Femur (tissue), 1 donor: ENCODE results near the gene SHROOM4.

Experiments used
- DNase-seq: peaks from one replicate; pipeline ENCODE4 v3.0.0-alpha.2; 2017

SHROOM4 gene

DNA sequence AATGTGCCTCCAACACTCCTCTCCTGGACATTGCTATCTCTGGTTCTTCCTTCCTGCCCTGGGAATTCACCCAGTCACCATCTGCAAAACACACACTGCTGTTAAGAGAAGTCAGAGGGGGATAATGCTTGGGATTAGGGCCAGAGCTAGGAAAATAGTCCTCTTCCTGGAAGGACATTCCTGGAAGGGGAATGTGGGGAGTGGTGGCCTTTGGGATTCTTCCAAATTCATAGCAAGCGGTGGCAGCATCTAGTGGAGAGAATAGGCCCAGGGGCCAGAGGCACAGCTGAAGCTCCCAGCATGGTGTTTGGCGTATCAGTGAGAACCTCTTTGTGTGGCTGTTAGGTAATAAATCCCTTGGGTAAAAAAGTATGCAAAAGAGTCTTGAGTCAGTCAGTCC lies 34.3 kb downstream of the SHROOM4 start:
- no peak for DNase-seq

DNA sequence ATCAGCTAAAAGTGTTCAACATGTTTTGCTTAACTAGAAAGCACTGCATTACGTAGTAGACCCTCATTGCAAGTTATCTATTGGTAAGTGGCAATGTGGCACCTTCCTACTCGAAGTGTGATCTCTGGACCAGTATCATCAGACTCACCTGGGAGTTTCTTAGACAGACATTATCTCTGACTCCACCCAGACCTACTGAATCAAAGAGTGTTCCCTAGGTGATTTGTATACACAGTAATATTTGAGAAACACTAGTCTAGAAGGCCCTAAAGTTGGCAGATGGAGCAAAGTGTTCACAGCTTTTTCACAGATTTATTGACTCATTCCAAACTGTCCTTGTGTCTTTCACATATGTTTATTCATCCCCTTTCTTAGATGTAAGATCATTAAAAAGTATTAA lies 35.7 kb downstream of the SHROOM4 start:
- no peak for DNase-seq

DNA sequence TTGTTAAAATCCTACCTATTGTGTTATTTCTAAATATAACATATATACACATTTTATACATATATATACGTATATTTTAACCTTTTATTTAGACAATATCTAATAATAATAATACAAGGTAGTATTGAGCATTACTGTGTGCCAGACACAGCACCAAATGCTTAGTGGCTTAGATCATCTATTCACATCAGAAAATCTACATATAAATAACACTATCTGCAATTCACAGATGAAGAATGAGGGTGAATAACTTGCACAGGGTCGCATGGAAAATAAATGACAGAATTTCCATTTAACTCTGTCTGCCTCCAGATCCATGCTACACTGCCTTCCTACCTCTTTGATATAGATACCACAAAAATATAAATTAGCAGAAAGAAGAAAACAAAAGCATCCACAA lies 37.7 kb downstream of the SHROOM4 start:
- no peak for DNase-seq

DNA sequence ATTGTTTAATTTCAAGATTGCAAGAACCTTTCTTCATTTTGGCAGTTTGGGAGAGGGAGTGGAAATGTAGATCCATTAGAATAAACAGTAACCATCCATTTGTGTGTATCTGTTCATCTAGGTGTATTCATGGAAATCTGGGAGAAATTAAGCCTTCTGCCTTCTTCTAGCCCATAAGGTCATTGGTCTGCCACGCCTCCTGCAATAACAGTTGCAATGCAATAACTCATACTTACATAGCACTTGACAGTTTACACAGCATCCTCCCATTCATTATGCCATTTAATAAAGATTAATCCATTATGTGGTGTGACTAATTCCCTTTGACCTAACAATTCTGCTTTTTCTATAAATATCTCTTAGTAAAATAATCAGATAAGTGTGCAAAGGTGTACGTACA lies 42.6 kb downstream of the SHROOM4 start:
- DNase-seq = no peak

DNA sequence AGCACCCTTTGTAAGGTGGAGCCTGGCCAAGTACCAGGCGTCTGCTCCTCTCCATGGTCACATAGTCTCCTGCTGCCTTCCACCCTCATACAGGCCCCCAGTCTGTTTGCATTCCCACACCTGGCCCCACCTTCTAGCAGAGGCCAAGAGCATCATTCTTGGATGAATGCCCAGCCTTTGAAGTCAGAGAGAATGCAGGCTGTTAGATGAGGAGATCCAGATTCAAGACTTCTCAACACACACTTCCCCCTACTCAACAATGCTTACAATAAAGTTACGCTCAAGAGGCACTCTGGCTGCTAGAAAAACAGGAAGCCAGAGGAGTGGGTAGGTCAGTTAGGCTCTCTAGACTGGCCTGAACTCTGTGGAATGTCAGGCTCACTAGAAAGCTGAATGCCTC lies 43.3 kb downstream of the SHROOM4 start:
- no peak for DNase-seq

DNA sequence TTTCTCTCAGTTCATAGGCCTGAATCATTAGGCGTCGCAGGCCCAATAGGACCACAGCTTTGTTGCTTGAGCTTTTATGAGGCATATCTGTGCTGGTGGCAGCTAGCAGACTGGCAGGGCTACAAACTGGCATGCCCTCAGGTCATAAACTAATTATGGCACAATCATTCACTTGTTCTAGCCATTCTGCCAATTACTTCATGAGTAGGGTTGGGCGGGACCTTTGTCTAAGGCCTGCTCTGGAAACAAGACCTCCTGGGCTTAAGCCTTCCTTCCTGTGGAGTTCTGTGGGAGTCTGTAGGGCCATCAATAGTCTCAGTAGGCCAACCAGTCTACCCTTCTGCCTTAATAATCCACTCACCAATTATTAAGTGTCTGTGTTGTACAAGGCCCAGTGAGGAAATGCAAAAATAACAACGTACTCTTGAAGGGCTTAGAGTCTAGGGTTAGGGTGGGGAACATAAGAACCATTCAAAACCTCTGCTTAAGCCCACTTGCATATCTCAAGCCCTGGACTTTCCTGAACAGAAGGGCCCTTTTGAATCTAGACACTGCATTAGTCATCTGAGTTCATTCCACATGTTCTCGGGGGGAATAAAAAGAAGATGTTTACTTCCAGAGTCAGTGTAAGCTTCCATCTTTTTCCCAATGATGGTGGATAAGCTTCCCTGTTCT lies 44.5 kb downstream of the SHROOM4 start:
- no peak for DNase-seq

DNA sequence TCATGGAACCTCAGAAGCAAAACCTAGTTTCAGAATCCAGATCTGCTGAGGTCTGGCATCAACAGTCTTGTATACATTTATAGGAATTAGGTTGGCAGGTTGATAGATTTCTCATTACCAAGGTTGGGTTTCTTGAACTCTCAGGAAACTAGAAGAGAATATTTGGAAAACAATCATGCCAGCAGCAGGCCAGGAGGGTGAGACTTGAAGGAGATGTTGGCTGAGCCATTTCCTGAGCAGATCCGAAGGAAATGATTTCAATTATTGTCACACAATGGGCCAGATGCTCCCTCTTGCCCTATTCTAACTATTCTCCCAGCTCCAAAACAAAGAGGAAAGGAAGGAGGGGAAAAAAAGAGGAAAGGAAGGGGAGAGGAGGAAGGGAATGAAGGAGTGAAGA lies 45.2 kb downstream of the SHROOM4 start:
- no peak for DNase-seq

DNA sequence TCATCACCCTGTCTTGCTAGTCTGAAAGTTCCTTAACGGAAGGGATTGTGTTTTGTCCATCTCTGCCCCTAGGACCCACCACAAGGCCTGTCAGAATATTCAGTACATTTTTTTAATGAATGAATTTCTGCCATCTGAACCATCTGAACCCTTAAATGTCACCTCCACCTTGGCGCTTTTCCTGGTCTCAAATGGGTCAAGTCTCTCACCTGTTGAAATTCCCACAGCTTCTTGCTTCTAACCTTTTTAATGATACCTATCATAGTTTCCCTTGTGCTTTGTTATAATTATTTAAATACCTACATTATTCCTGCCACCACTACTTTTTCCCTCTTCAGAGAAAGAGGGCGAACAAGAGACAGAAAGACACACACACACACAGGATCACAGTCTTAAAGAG lies 48.0 kb downstream of the SHROOM4 start:
- no peak for DNase-seq

DNA sequence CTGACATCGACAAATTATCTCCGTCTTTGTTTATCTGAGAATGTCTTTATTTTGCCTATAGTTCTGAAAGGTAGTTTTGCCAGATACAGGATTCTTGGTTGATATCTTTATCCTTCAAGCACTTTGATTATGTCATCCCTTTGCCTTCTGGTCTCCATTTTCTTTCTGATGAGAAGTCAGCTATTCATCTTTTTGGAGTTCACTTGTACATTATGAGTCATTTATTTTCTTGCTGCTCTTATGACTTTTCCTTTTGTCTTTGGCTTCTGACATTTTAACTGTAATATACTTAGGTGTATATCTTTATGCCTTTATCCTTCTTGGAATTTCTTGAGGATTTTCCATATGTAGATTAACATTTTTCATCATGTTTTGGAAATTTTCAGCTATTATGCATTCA lies 51.4 kb downstream of the SHROOM4 start:
- DNase-seq = no peak

DNA sequence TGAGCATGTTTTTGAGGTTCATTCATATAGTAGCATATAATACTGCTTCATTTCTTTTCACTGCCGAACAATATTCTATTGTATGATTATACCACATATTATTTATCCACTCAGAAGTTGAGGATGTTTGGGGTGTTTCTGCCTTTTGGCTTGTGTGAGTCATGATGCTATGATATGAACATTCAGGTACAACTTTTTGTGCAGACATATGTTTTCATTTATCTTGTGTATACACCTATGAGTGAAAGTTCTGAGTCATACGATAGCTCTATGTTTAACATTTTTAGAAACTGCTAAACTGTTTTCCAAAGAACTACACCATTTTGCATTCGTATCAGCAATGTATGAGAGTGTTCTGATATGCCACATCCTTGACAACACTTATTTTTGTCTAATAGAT lies 57.7 kb downstream of the SHROOM4 start:
- DNase-seq = no peak

DNA sequence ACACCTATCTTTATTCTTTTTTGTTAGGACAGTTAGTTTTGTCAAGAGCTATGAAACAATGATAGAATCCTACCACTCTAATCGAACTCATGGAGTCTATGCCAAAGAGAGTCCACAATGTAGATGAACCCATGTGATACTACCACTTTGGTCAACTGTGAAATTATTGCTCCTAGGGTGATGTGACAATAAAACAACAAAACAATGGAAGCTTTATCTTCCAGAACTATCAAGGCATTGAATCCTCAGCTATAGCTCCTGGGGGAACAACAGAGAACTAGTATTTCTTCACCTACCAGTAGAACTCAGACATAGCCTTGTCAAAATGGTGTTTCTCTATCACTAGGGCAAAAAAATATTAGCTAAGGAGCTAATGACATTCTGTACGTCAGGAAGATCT lies 62.9 kb downstream of the SHROOM4 start:
- no peak for DNase-seq

DNA sequence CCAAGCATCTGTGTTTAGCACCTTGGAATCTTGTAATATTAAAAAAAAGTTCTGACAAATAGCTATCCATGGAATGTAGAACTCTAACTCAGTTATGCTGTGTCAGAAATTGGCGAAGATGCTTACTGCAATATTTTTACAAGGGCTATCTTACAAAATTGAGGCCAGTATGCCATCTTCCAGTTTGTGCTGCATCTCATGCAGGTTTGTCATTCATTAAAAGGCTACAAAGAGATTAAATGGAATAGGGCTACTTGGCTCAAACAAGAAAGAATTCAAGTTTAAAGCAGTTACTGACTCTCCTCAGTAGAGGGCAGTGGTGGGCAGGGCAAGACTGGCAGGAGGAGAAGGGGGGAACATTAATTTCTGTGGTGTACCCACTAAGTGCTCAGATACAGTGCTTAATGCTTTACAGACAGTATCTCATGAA lies 66.5 kb downstream of the SHROOM4 start:
- no peak for DNase-seq

DNA sequence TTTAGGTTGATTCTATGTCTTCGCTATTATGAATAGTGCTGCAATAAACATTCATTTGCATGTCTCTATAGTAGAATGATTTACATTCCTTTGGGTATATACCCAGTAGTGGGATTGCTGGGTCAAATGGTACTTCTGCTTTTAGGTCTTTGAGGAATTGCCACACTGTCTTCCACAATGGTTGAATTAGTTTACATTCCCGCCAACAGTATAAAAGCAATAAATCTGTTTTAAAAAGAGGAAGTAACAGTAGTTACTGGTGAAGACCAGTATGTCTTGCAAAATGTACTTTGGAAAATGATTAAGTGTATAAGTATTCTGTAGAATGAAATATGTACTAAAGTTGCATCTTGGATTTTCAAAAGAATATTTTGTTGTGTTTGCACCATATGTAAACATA lies 77.3 kb downstream of the SHROOM4 start:
- no peak for DNase-seq

DNA sequence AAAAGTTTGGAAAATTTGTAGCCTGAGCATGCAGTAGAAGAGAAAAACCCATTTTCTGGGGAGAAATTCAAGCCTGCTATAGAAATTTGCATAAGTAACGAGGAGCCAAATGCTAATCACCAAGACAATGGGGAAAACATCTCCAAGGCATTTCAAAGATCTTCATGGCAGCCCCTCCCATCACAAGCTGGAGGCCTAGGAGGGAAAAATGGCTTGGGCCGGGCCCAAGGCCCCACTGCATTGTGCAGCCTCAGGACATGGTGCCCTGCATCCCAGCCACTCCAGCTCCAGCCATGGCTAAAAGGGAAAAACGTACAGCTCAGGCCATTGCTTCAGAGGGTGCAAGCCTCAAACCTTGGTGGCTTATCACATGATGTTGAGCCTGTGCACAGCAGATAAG lies 87.7 kb downstream of the SHROOM4 start:
- no peak for DNase-seq

DNA sequence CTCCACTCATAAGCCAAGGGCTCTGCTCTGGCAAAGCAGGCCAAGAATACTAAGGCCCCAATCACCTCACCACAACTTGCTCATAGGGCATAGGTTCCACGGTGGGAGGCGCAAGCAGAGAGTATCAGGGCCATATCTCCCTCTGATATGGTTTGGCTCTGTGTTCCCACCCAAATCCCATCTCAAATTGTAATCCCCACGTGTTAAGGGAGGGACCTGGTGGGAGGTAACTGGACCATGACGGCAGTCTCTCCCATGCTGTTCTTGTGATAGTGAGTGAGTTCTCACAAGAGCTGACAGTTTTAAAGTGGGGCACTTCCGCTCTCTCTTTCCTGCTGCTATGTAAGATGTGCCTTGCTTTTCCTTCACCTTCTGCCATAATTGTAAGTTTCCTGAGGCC lies 88.7 kb downstream of the SHROOM4 start:
- no peak for DNase-seq

DNA sequence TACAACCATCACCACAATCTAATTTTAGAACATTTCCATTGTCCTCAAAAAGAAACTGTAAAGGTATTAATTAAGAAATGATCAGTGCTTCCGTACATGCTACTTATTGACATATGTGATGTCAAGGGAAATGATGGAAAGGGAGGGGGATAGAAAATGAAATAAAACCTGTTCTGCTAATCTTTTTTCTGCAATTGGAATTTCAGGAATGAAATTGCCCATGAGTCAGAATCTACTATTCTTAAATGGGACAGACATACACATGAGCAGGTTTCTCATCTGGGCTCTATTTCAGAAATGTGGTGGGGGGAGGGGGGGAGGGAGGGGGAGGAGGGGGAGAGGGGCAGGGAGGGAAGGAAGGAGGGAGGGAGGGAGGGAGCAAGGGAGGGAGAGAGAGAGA lies 91.0 kb downstream of the SHROOM4 start:
- DNase-seq = no peak

DNA sequence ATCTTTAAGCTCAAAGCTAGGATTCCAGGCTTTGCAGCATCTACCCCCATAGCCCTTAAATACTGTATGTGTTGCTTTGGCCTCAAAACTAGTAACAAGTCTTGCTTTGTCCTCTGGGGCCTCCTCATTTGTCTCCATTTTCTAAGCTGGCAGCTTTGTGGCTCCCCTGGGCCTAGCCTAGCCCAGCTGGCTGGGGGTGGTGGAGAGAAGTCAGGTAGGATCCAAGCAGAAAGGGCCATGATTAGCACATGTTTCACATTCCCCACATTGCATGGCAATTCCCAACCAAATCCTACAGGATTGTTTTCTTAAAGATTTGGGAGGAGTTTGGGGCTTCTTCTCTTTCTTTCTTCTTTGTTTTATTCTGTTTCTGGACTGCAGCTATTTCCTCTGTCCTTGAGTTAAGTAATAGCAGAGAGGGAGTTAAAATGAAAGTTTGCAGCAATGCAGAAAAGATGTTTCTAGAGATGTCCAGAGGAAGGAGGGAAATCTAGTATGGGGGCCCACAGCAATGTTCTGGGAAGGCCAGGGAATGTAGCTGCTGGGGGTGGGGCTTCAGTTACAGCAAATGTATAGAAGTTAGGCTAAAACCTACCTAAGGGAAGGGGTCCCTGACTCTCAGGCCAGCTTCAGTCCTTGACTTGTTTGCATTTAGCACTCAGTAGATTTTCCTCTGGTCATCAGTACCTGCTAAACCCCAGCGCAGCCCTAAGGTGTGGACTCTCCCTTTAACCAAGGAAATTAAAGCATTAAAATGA lies 92.1 kb downstream of the SHROOM4 start:
- peak; percentile 55 for DNase-seq

DNA sequence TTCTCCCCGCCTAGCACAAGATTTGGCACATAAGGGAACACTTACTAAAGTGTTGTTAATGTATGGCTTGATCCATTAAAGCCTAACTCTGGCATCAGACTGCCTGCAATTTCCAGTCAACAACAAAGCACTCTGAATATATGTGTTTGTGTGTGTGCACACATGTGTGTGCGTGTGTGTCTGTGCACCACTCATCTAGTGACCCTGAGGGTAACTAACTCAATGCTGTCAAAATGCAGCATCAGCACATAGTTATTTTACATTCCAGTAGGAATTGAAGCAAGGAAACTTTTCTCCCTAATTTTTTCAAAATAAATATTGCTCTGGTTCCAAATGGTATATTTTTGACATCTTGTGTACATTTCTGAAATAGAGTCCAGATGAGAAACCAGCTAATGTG lies 94.4 kb downstream of the SHROOM4 start:
- DNase-seq = no peak

DNA sequence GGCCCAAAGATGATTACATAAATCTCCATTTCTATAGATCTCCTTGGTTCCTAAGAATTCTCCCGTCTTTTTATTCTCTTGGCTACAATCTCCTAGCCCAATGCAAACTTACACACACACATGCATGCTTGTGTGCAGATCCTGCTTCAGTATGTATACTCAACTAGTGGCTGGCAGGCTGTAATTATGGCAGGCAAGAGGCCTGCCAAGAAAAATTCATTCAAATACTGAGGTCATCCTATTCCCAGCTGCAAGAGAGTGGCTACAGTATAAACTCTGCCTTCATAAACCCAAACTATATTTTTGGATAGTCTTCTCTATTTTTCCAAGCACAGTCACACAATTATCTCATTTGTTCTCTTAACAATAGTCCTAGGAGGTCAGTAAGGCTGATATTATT lies 95.2 kb downstream of the SHROOM4 start:
- no peak for DNase-seq

DNA sequence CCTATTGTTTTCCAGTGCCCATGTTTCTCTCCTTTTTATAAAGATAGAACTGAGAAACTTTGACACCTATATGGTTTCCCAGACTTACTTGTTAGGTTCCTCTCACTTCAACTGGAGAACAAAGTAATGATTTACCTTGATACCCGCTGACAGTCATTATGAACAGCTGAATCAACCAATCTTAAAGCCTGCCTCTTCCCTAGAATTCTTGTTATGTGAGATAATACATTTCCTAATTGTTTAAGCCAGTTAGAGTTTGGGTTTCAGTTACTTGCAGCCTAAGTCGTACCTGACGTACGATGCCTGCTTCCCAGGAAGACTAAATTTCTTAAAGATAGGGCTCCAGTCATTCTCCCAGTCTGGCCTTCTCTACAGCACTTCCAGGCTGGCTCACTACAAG lies 97.3 kb downstream of the SHROOM4 start:
- DNase-seq = no peak

DNA sequence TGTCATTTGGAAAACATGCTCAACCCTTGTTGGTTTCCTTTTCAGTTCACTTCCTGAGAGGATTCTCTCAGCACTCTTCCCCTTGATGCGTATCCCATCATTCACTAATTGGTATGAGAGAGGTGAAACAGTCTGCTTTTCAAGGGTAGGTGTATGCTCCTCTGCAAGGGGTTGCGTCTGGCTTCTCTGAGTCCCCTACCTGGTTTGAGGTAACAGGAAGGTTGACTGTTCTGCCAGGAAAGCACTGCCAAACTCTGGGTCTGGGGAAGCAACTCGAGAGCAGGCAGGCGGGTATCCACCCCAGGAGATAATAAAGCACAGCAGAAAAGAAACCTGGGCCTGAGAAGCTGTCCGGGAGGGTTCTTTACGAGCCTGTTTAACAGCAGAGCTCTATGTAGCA lies 101.2 kb downstream of the SHROOM4 start:
- DNase-seq = no peak

DNA sequence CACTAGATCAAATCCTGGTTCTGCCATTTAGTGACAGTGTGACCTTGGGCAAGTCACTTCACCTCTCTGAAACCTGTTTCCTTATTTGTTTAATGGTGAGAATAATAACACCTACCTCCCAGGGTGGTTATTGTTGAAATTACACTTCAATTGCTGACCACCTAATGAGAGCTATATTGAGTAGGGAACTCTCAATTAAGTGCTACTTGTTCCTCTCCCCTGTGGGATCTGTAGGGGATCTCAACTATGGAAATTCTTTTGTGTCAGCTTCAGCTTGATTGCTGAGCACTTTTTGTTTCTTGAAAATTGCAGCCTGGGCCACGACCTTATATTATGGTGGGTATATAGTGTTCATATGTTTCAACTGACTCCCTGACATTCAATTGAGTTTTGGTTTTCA lies 102.1 kb downstream of the SHROOM4 start:
- no peak for DNase-seq

DNA sequence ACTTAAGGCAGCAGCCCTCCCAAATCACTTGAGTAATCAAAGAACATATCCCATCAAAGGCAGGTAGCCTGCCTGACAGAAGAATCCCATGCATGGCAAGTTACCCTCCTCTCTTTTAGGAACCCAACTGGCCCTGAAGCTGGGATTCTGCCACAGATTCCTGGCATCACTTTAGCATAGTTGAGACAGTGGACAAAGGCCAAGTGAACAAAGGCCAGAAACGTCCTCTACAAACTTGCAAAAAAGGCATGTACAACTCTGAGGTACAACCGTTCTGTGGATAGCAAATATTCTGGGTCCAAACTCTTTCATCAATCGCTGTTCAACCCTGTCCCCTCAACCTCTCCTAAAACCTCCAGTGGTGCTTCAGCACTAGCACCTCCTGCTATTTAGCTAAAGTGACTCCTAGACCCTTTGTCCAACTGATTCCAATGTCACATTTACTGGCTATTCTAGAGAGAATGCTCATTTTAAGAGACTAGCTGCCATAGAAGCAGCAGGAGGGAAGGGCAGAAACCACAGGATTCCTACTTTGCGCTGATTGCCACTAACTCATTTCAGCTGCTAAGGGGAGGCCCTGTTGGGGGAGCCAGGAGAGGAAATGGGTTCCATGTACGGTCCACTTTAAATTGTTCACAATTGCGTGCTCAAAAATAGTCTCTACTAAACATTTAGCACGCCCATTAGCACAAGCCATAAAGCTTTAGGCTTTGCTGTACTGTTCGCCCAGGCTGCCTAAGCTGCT lies 105.9 kb downstream of the SHROOM4 start:
- DNase-seq = no peak

DNA sequence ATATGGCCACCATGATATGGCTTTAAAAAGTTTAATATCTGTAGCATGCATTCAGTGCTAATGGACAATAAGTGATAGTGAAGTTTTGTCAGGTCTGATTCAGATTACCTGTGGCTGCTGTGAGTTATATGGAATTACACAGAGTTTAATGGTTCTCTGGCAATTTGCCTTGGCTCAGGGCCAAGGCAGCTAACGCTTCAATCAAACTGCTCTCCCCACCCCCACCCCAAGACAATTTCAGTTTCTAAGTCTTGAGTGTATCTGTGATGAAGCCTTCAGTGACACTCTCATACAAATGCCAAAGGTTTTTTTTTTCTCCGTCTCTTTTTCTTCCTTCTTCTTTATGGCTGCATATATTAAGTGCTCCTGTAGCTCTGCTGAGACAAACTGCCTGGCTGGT lies 106.6 kb downstream of the SHROOM4 start:
- DNase-seq = no peak
